ENCODE data around the gene PARVA. TPM values are rescaled to one million over a fixed set of nuclear protein-coding genes. Genes with fewer than 3 reads are reported as not detected.

Gene PARVA
- total and polyA plus RNA-seq, 2 of the 4 experiments (the other 2 are of a cell fraction) = 65.2 to 80.2 TPM

DNA sequence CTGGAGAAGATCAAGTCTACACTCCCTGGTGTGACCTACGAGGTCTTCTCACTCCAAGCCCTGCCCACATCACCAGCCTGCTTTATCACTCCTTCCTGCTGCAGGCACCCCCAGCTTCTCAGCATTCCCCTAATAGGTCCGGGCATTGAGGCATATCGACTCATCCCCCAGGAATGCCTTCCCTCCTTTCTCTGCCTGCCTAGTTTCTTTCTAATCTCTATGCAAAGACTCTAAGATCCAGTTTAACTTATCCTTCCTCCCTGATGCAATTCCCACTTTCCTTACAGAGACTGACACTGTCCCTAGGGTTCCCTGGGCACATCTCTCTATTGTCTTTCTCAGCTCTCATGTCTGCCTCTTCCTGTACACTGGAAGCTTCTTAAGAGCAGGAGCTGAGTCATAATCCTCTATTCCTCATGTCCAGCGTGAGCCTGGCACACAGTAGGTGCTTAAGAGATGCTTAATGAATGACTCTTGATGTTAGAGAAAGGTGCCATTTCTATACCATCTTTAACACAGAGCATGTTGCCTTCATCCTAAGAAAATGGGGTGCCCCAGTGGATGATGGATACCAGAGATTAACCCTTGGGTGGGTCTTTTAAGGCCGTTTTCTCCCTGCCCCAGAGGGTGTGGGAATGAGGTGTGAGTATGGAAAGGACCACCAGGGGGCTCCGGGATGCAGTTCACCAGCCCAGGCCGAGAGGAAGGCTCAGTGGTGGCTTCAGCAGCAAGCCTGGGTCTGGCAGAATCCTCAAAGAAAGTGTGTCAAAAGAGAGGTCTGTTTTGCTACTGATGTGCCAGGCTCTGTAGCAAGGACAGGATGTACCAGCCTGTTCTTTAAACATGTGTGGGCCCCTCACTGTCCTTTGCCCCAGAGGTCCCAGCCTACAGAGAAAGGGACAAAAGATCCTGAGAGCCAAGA is 34.7 kb downstream of the PARVA start:
- dilution Hi-C loops (cut with HindIII; ENCODE audit: low sequenced_read_pairs, unreplicated experiment) (no loop called here), intact Hi-C loops (cut with micrococcal nuclease) (loop anchor here (1.0 to 5.0 kb wide), 8 partner anchors 21 to 480 kb away; no protein-coding TSS in a partner anchor), in situ Hi-C loops (cut with MboI; ENCODE audit: low sequenced_read_pairs) (loop anchor here (5.0 to 10.0 kb wide), 2 partner anchors 265 to 493 kb away; no protein-coding TSS in a partner anchor)
- DNase-seq (peak; percentile 95), ATAC-seq (ENCODE audit: low read depth) (peak; percentile 80)
- H2BK120ac ChIP-seq (ENCODE audit: low read depth, low read length) = peak overlapping the region; percentile 99
- H2BK5ac ChIP-seq (ENCODE audit: low read depth, low read length, poor library complexity, severe bottlenecking) = peak overlapping the region; percentile 96
- peak overlapping the region; percentile 100 for H3K23ac ChIP-seq (ENCODE audit: low read depth, low read length)
- H3K9me1 ChIP-seq (ENCODE audit: insufficient read depth, low read length) = peaks cover 30% of the 10 kb centered on the region
- H2AK5ac ChIP-seq (ENCODE audit: low read depth, low read length) = peak overlapping the region; percentile 95
- ChIA-PET CTCF (interaction anchor here (0.6 to 2.1 kb wide), 9 partner anchors 12 to 335 kb away, joined by 3 to 8 read pairs (median 4); no protein-coding TSS in a partner anchor), POLR2A (ENCODE audit: unreplicated experiment) (interaction anchor here (1.4 kb wide), 1 partner anchor 35 kb away, joined by 4 read pairs; the partner anchor contains the start of gene PARVA)
- peak overlapping the region; percentile 100 for H3K4ac ChIP-seq (ENCODE audit: low read depth, low read length)
- H3K79me1 ChIP-seq (ENCODE audit: low read depth in 1 of 2, low read length in 2 of 2) = peaks cover 36 to 95% of the 10 kb centered on the region in 2 experiments
- H3K9ac ChIP-seq (ENCODE audit: low read depth, low read length) = peak overlapping the region; percentile 87
- peak overlapping the region; percentile 100 for H4K91ac ChIP-seq (ENCODE audit: insufficient read depth, low read depth, low read length)
- no TSS peak for BruUV-seq (replicated peaks)
- peak overlapping the region; percentile 100 for H3K14ac ChIP-seq (replicated peaks; ENCODE audit: low read depth, low read length)
- H3K4me3 ChIP-seq (ENCODE audit: insufficient read depth, low read depth, low read length) = peak overlapping the region; percentile 2; the same call in 1 of the 2 replicates
- H3K56ac ChIP-seq (ENCODE audit: extremely low read depth, insufficient read depth, low read length) = peak overlapping the region; percentile 99
- peak overlapping the region; percentile 95 for H3K27ac ChIP-seq (ENCODE audit: insufficient read depth, low read length)
- no peaks in the 10 kb centered on the region for H3K36me3 ChIP-seq (ENCODE audit: control insufficient read depth, insufficient read depth, low read length)
- H4K20me1 ChIP-seq (ENCODE audit: insufficient read depth, low read length) = peaks cover 31% of the 10 kb centered on the region
- H2BK15ac ChIP-seq (ENCODE audit: low read depth, low read length) = peak overlapping the region; percentile 99
- no peaks in the 10 kb centered on the region for H3K9me3 ChIP-seq (ENCODE audit: control insufficient read depth, insufficient read depth, low read length)
- H4K8ac ChIP-seq (ENCODE audit: low read depth in 2 of 2, low read length in 2 of 2) = peak overlapping the region; percentile 82 to 99
- 17% methylated on average over 3 of the region's 7 CpGs; no CpG with 5 or more reads in 1 of the 2 experiments for WGBS, 2 experiments (ENCODE audit: extremely low coverage in 2 of 2, insufficient read length in 1 of 2)
- H4K5ac ChIP-seq (ENCODE audit: low read depth, low read length) = peak overlapping the region; percentile 97
- H2AK9ac ChIP-seq (replicated peaks; ENCODE audit: low read depth, low read length, poor library complexity) = peak overlapping the region; percentile 80
- TF ChIP-seq, protein P1, sequence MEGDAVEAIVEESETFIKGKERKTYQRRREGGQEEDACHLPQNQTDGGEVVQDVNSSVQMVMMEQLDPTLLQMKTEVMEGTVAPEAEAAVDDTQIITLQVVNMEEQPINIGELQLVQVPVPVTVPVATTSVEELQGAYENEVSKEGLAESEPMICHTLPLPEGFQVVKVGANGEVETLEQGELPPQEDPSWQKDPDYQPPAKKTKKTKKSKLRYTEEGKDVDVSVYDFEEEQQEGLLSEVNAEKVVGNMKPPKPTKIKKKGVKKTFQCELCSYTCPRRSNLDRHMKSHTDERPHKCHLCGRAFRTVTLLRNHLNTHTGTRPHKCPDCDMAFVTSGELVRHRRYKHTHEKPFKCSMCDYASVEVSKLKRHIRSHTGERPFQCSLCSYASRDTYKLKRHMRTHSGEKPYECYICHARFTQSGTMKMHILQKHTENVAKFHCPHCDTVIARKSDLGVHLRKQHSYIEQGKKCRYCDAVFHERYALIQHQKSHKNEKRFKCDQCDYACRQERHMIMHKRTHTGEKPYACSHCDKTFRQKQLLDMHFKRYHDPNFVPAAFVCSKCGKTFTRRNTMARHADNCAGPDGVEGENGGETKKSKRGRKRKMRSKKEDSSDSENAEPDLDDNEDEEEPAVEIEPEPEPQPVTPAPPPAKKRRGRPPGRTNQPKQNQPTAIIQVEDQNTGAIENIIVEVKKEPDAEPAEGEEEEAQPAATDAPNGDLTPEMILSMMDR (conservative IDR thresholded peaks at IDR 0.05; ENCODE audit: low read depth, low read length) = peak; percentile 85
- TF ChIP-seq FOS (IDR thresholded peaks at IDR 0.05; ENCODE audit: low read depth, low read length) (peak; percentile 61), RFX5 (IDR thresholded peaks at IDR 0.05; ENCODE audit: low read depth, low read length) (no peak), MAZ (IDR thresholded peaks at IDR 0.05; ENCODE audit: borderline replicate concordance, low read depth, low read length) (peak; percentile 40; the same call in 1 of the 2 replicates), SMC3 (IDR thresholded peaks at IDR 0.05; ENCODE audit: low read depth, low read length) (peak; percentile 91), RAD21 (IDR thresholded peaks at IDR 0.05; ENCODE audit: low read length) (peak; percentile 84), POLR2A (IDR thresholded peaks at IDR 0.05; ENCODE audit: low read depth, low read length) (no peak), CEBPB (IDR thresholded peaks at IDR 0.05; ENCODE audit: low read depth, low read length) (peak; percentile 84)
- TF ChIP-seq, protein P2, sequence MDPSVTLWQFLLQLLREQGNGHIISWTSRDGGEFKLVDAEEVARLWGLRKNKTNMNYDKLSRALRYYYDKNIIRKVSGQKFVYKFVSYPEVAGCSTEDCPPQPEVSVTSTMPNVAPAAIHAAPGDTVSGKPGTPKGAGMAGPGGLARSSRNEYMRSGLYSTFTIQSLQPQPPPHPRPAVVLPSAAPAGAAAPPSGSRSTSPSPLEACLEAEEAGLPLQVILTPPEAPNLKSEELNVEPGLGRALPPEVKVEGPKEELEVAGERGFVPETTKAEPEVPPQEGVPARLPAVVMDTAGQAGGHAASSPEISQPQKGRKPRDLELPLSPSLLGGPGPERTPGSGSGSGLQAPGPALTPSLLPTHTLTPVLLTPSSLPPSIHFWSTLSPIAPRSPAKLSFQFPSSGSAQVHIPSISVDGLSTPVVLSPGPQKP (IDR thresholded peaks at IDR 0.05; ENCODE audit: borderline replicate concordance, low read depth, low read length) = no peak
- H3K4me1 ChIP-seq (ENCODE audit: control insufficient read depth, insufficient read depth, low read length) = peaks cover 54% of the 10 kb centered on the region
- peak overlapping the region; percentile 98 for H3K18ac ChIP-seq (ENCODE audit: low read depth, low read length)
- H3K27me3 ChIP-seq (ENCODE audit: control insufficient read depth, insufficient read depth, low read length) = no peaks in the 10 kb centered on the region
- peak overlapping the region; percentile 71 for H3K4me2 ChIP-seq (ENCODE audit: low read depth, low read length)
- peak overlapping the region; percentile 18 for H2AFZ ChIP-seq (replicated peaks; ENCODE audit: low read length, poor library complexity)
- H2BK20ac ChIP-seq (ENCODE audit: low read depth, low read length) = peak overlapping the region; percentile 98
